HG03135 (cell line): ENCODE results near the gene IFFO2.
"Not testable (repeated sequence)": the region's sequence is repeated elsewhere in the genome, so short reads cannot be mapped to it uniquely, and the experiment has no call there.

Source experiments
- ATAC-seq: cut with Tn5 transposase; IDR thresholded peaks from one replicate; pipeline ENCODE4 v1.9.1; 2021; ENCODE audit warnings: mild to moderate bottlenecking, moderate library complexity; ENCODE audit not compliant: unreplicated experiment

IFFO2 gene

GRCh38 chr1:18878538-18879214, 77.8 kb downstream of the IFFO2 start:
- ATAC-seq, result no peak

- ATAC-seq, result no peak
These were observed 79.2 kb downstream of the IFFO2 start for GRCh38 chr1:18877282-18877681.

GRCh38 chr1:18876210-18876609, 80.3 kb downstream of the IFFO2 start:
- no peak for ATAC-seq

GRCh38 chr1:18875796-18876128, 80.7 kb downstream of the IFFO2 start:
- ATAC-seq, result no peak

- ATAC-seq, result no peak
These were observed 81.2 kb downstream of the IFFO2 start for GRCh38 chr1:18875107-18875795.

- ATAC-seq, result no peak
These were observed 81.9 kb downstream of the IFFO2 start for GRCh38 chr1:18874600-18874999.

- ATAC-seq, result no peak
These were observed 82.4 kb downstream of the IFFO2 start for GRCh38 chr1:18874036-18874435.

- no peak for ATAC-seq
These were observed 84.3 kb downstream of the IFFO2 start for GRCh38 chr1:18872071-18872611.

- no peak for ATAC-seq
These were observed 84.9 kb downstream of the IFFO2 start for GRCh38 chr1:18871401-18872070.

GRCh38 chr1:18870957-18871356, 85.5 kb downstream of the IFFO2 start:
- ATAC-seq, result no peak

- ATAC-seq, result not testable (repeated sequence)
These were observed 85.9 kb downstream of the IFFO2 start for GRCh38 chr1:18870595-18870865.

- ATAC-seq, result no peak
These were observed 86.5 kb downstream of the IFFO2 start for GRCh38 chr1:18869847-18870594.

- ATAC-seq, result no peak
These were observed 87.6 kb downstream of the IFFO2 start for GRCh38 chr1:18868801-18869424.

GRCh38 chr1:18868354-18868753, 88.1 kb downstream of the IFFO2 start:
- no peak for ATAC-seq

- ATAC-seq, result no peak
These were observed 89.6 kb downstream of the IFFO2 start for GRCh38 chr1:18866846-18867245.

GRCh38 chr1:18866314-18866713, 90.2 kb downstream of the IFFO2 start:
- ATAC-seq, result no peak

GRCh38 chr1:18865176-18865575, 91.3 kb downstream of the IFFO2 start:
- ATAC-seq, result no peak

- no peak for ATAC-seq
These were observed 94.9 kb downstream of the IFFO2 start for GRCh38 chr1:18861590-18861989.

- ATAC-seq, result no peak
These were observed 95.4 kb downstream of the IFFO2 start for GRCh38 chr1:18861082-18861481.

- ATAC-seq, result no peak
These were observed 96.9 kb downstream of the IFFO2 start, which contains the start of gene TAS1R2 for GRCh38 chr1:18859560-18859959. Gene TAS1R2, minus strand, starts transcription at chr1:18859660. Its CDS starts 0 bp downstream, at chr1:18859660.
